ENCODE measurements around the gene AP2S1.

AP2S1 gene

GRCh38 chr19:46798713-46799112 is 51.9 kb downstream of the AP2S1 start:
- no peak for DNase-seq

- no peak for DNase-seq
These were observed 52.8 kb downstream of the AP2S1 start for GRCh38 chr19:46797881-46798280.

GRCh38 chr19:46791944-46792343 is 58.7 kb downstream of the AP2S1 start:
- DNase-seq = no peak

- DNase-seq = no peak
These were observed 61.3 kb downstream of the AP2S1 start for GRCh38 chr19:46789371-46789770.

- DNase-seq = no peak
These were observed 61.7 kb downstream of the AP2S1 start for GRCh38 chr19:46788968-46789338.

- peak; percentile 95 for DNase-seq
These were observed 62.2 kb downstream of the AP2S1 start, which contains the start of gene SLC1A5 for GRCh38 chr19:46788262-46788967. Gene SLC1A5, minus strand, starts transcription at chr19:46788594. Its CDS starts 629 bp downstream, at chr19:46787965.

Measured in NCI-H2107 (cell line).